Lower leg skin (tissue), 3 donors: ENCODE measurements around the gene TIMM23.

Experiments
- POLR2A ChIP-seq, 2 donors: fragments of 450-650 bp; IDR thresholded peaks; one replicate each; pipeline ENCODE4 v1.6.1; 2016 to 2017; ENCODE audit warnings: antibody characterized with exemption in 2 of 2, mild to moderate bottlenecking in 1 of 2, moderate library complexity in 1 of 2
- TF ChIP-seq, protein P1 (sequence below), 3 donors: fragments of 450-650 bp; IDR thresholded peaks; one replicate each; pipeline ENCODE4 v1.5.1; 2016; ENCODE audit warnings: antibody characterized with exemption in 3 of 3, mild to moderate bottlenecking in 3 of 3, moderate library complexity in 2 of 3

DNA sequence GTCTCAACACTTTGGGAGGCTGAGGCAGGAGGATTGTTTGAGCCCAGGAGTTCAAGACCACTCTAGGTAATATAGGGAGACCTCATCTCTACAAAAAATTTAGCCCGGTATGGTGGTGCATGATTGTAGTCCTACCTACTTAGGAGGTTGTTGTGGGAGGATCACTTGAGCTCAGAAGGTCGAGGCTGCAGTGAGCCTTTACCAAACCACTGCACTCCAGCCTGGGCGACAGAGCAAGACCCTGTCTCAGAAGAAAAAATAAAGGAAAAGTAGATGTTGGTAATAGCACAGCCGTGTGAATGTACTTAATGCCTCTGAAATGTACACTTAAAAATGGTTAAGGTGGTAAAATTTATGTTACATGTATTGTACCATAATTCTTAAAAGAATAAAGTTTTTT, 25.3 kb downstream of the TIMM23 start:
- no peak for TF ChIP-seq POLR2A (IDR thresholded peaks at IDR 0.05)
- TF ChIP-seq, protein P1, sequence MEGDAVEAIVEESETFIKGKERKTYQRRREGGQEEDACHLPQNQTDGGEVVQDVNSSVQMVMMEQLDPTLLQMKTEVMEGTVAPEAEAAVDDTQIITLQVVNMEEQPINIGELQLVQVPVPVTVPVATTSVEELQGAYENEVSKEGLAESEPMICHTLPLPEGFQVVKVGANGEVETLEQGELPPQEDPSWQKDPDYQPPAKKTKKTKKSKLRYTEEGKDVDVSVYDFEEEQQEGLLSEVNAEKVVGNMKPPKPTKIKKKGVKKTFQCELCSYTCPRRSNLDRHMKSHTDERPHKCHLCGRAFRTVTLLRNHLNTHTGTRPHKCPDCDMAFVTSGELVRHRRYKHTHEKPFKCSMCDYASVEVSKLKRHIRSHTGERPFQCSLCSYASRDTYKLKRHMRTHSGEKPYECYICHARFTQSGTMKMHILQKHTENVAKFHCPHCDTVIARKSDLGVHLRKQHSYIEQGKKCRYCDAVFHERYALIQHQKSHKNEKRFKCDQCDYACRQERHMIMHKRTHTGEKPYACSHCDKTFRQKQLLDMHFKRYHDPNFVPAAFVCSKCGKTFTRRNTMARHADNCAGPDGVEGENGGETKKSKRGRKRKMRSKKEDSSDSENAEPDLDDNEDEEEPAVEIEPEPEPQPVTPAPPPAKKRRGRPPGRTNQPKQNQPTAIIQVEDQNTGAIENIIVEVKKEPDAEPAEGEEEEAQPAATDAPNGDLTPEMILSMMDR (IDR thresholded peaks at IDR 0.05): no peak
